Neuronal stem cell (in vitro differentiated cells): ENCODE results near the gene SDR39U1.
A peak's percentile ranks its signal among the peaks of the same experiment; 100 is the strongest.

Experiments
- DNase-seq: peaks from one replicate; pipeline ENCODE4 v3.0.0-alpha.2; 2013; ENCODE audit warnings: low spot score
- H2AFZ ChIP-seq: one replicate; pipeline ENCODE4 v1.6.1; 2013; ENCODE audit warnings: mild to moderate bottlenecking, low read length, inconsistent platforms
- H2AK5ac ChIP-seq: 2 replicates; pipeline ENCODE4 v1.6.1; 2013; ENCODE audit warnings: low read depth, mild to moderate bottlenecking, inconsistent platforms, low read length, moderate library complexity, mixed read lengths
- H2BK120ac ChIP-seq: 2 replicates; pipeline ENCODE4 v1.6.1; 2013; ENCODE audit warnings: low read depth, mild to moderate bottlenecking, inconsistent platforms, low read length, moderate library complexity, mixed read lengths
- H2BK12ac ChIP-seq: one replicate; pipeline ENCODE4 v1.6.1; 2013; ENCODE audit warnings: low read length, inconsistent platforms
- H2BK15ac ChIP-seq: 2 replicates; pipeline ENCODE4 v1.6.1; 2013; ENCODE audit warnings: mild to moderate bottlenecking, low read length, inconsistent platforms, mixed read lengths
- H2BK5ac ChIP-seq: one replicate; pipeline ENCODE4 v1.6.1; 2013; ENCODE audit warnings: inconsistent platforms, mild to moderate bottlenecking, low read length, moderate library complexity
- H3K14ac ChIP-seq: one replicate; pipeline ENCODE4 v1.6.1; 2013; ENCODE audit warnings: low read length, inconsistent platforms
- H3K18ac ChIP-seq: 2 replicates; pipeline ENCODE4 v1.6.1; 2013; ENCODE audit warnings: low read length, inconsistent platforms
- H3K23ac ChIP-seq: 2 replicates; pipeline ENCODE4 v1.6.1; 2013; ENCODE audit warnings: low read depth, mild to moderate bottlenecking, mixed read lengths, low read length, inconsistent platforms; ENCODE audit not compliant: poor library complexity
- H3K27ac ChIP-seq: replicated peaks from 3 replicates; pipeline ENCODE4 v1.5.1; 2013; ENCODE audit warnings: low read length, inconsistent platforms
- H3K27me3 ChIP-seq, 3 experiments: 2 replicates each; pipeline ENCODE4 v1.6.1; 2013; ENCODE audit warnings: low read length in 3 of 3, mild to moderate bottlenecking in 2 of 3, inconsistent platforms in 1 of 3, low read depth in 1 of 3, mixed read lengths in 1 of 3, moderate library complexity in 1 of 3; ENCODE audit not compliant: control insufficient read depth in 3 of 3, insufficient read depth in 3 of 3
- H3K36me3 ChIP-seq, 2 donors: replicated peaks in 1 of 2; 2 replicates each; pipeline ENCODE4 v1.6.1; 2013; ENCODE audit warnings: low read length in 2 of 2; ENCODE audit not compliant: control insufficient read depth in 2 of 2, insufficient read depth in 2 of 2
- H3K4ac ChIP-seq: 2 replicates; pipeline ENCODE4 v1.6.1; 2013; ENCODE audit warnings: inconsistent platforms, mild to moderate bottlenecking, low read length, moderate library complexity
- H3K4me1 ChIP-seq, 2 donors: 1 replicate in 1 of 2; 2 replicates in 1 of 2; pipeline ENCODE4 v1.6.1; 2013; ENCODE audit warnings: low read length in 2 of 2, low read depth in 1 of 2; ENCODE audit not compliant: control insufficient read depth in 2 of 2, insufficient read depth in 1 of 2
- H3K4me2 ChIP-seq: one replicate; pipeline ENCODE4 v1.6.1; 2013; ENCODE audit warnings: mild to moderate bottlenecking, low read length, inconsistent platforms; ENCODE audit not compliant: insufficient read depth, poor library complexity, severe bottlenecking
- H3K4me3 ChIP-seq, 2 donors: 2 replicates each; pipeline ENCODE4 v1.5.1; 2013; ENCODE audit warnings: low read length in 2 of 2, mild to moderate bottlenecking in 2 of 2, inconsistent platforms in 1 of 2, moderate library complexity in 1 of 2
- H3K79me1 ChIP-seq: one replicate; pipeline ENCODE4 v1.6.1; 2013; ENCODE audit warnings: low read depth, mild to moderate bottlenecking, inconsistent platforms, low read length, moderate library complexity
- H3K9ac ChIP-seq: one replicate; pipeline ENCODE4 v1.6.1; 2013; ENCODE audit warnings: mild to moderate bottlenecking, low read depth, low read length, inconsistent platforms; ENCODE audit not compliant: poor library complexity
- H3K9me3 ChIP-seq, 2 donors: replicated peaks in 1 of 2; 2 replicates each; pipeline versions ENCODE3 to v1.6.1; 2013; ENCODE audit warnings: low read length in 2 of 2, mild to moderate bottlenecking in 2 of 2, inconsistent platforms in 1 of 2, low read depth in 1 of 2, mixed read lengths in 1 of 2, moderate library complexity in 1 of 2; ENCODE audit not compliant: control insufficient read depth in 2 of 2, insufficient read depth in 1 of 2
- H4K8ac ChIP-seq: one replicate; pipeline ENCODE4 v1.6.1; 2013; ENCODE audit warnings: low read depth, mild to moderate bottlenecking, inconsistent platforms, low read length, moderate library complexity
- H4K91ac ChIP-seq: one replicate; pipeline ENCODE4 v1.6.1; 2013; ENCODE audit warnings: low read length, low read depth, mild to moderate bottlenecking, inconsistent platforms; ENCODE audit not compliant: poor library complexity
- WGBS, 2 donors: extraction: QIAGEN DNeasy Blood & Tissue Kit; methylation state at CpG; one replicate each; pipeline ENCODE4 v1.1.7; 2013; ENCODE audit warnings: missing lambda C conversion rate in 2 of 2, mixed read lengths in 1 of 2; ENCODE audit not compliant: insufficient read length in 2 of 2, insufficient replicate concordance in 1 of 2; ENCODE audit errors: extremely low coverage in 2 of 2; 5-methylcytosine and 5-hydroxymethylcytosine counted together

Gene SDR39U1

DNA sequence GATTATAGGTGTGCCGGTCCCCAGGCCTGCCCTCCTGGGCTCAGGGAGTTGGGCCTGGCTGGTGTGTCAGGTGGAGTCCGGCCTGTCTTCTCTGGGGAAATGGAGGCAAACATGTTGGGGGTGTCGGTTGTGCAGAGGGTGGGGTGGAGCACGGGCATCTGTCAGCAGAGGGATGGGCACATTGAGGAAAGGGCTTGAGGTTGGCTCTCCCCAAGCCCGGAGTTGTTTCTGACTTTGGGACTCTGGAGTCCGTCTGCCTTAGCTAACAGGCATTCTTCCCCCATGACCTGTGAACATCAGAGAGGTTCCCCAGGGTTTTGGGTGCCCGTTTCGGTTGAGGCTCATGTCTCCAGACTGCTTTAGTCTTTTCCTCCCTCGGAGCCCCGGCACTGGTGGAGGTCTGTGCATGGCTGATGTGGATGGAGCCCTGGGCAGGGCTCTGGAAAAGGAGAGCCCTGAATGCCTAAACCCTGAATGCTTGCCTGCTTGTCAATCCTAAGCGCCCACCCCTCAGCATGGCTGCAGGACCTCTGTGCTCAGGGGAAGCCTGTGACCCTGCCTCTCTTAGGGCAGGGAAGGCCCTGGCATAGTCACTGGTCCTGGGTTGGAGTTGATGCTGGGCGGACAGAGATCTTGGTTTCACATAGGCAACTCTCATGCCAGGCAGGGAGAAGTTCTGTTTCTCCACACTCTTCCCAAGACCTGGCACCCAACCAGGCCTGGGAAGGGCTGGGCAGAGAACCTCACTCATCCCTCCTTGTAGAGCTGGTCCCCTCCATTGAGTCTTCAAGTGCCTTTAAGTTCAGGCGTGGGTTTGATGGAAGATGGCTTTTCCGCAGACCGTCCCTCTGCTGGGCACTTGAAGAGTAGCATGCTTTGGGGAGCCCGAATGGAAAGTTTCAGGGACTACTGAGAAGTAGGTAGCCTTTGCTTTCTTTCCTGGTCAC is 30.9 kb downstream of the SDR39U1 start:
- H3K79me1 ChIP-seq: peaks cover 1% of the 10 kb centered on the region
- peak overlapping the region; percentile 16 for H2BK12ac ChIP-seq
- no peak overlapping the region for H3K4ac ChIP-seq
- H2AFZ ChIP-seq: no peak overlapping the region
- no CpG with 5 or more reads among the region's 16 CpGs for WGBS, 2 donors
- no peak overlapping the region for H3K23ac ChIP-seq
- H3K4me1 ChIP-seq: no peaks in the 10 kb centered on the region
- H3K18ac ChIP-seq: no peak overlapping the region
- H3K27me3 ChIP-seq: peaks cover 0 to 32% (median 0%) of the 10 kb centered on the region in 3 experiments
- H3K36me3 ChIP-seq: peaks cover 0 to 23% of the 10 kb centered on the region in 2 donors
- H3K27ac ChIP-seq: no peak overlapping the region
- no peak overlapping the region for H2AK5ac ChIP-seq
- H3K4me2 ChIP-seq: no peak overlapping the region
- no peak overlapping the region for H2BK15ac ChIP-seq
- no peak overlapping the region for H2BK120ac ChIP-seq
- H4K91ac ChIP-seq: no peak overlapping the region
- peak; percentile 23 for DNase-seq
- no peak overlapping the region for H3K9ac ChIP-seq
- H2BK5ac ChIP-seq: no peak overlapping the region
- no peak overlapping the region for H4K8ac ChIP-seq
- no peak overlapping the region for H3K4me3 ChIP-seq
- H3K9me3 ChIP-seq: no peaks in the 10 kb centered on the region
- H3K14ac ChIP-seq: no peak overlapping the region

DNA sequence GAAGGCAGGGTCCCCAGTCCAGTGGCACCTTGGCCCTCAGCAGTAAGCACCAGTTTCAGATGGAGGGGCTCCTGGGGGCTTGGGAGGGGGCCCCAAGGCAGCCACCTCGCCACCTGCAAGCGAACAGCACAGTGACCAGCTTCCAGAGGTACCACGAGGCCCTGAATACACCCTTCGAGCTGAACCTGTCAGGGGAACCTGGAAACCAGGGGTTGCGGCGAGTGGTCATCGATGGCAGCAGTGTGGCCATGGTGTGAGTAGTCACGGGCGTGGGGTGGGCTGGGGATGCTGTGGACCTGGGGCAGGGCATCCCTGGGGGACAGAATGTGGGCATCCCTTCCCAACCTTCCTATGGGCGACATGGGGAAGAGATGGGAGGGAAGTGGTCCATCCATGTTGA is 32.6 kb downstream of the SDR39U1 start:
- Histone ChIP-seq H2BK5ac (no peak overlapping the region), H3K4me2 (no peak overlapping the region), H3K27me3 (peaks cover 0 to 30% (median 0%) of the 10 kb centered on the region in 3 experiments), H3K27ac (no peak overlapping the region), H3K36me3 (peaks cover 0 to 23% of the 10 kb centered on the region in 2 donors), H3K4me1 (no peaks in the 10 kb centered on the region), H4K8ac (peak overlapping the region; percentile 74), H2BK12ac (no peak overlapping the region), H2AFZ (no peak overlapping the region), H3K79me1 (peaks cover 1% of the 10 kb centered on the region), H3K18ac (no peak overlapping the region), H4K91ac (no peak overlapping the region), H3K9me3 (no peaks in the 10 kb centered on the region), H2BK120ac (no peak overlapping the region), H2AK5ac (no peak overlapping the region), H3K4me3 (no peak overlapping the region), H3K4ac (no peak overlapping the region), H2BK15ac (no peak overlapping the region), H3K23ac (peak overlapping the region; percentile 62), H3K9ac (no peak overlapping the region), H3K14ac (no peak overlapping the region)
- WGBS, 2 donors: no CpG with 5 or more reads among the region's 10 CpGs
- no peak for DNase-seq

GRCh38 chr14:24409192-24409591 is 33.4 kb downstream of the SDR39U1 start:
- no peak overlapping the region for H2BK15ac ChIP-seq
- peaks cover 1% of the 10 kb centered on the region for H3K79me1 ChIP-seq
- H3K23ac ChIP-seq: no peak overlapping the region
- no peak overlapping the region for H2BK12ac ChIP-seq
- no peak overlapping the region for H2BK5ac ChIP-seq
- peaks cover 0 to 22% of the 10 kb centered on the region in 2 donors for H3K36me3 ChIP-seq
- no peak overlapping the region for H3K9ac ChIP-seq
- no peak overlapping the region for H3K18ac ChIP-seq
- no peak overlapping the region for H4K8ac ChIP-seq
- H2BK120ac ChIP-seq: no peak overlapping the region
- DNase-seq: no peak
- no peak overlapping the region for H3K4me2 ChIP-seq
- H3K4ac ChIP-seq: no peak overlapping the region
- H3K27me3 ChIP-seq: peaks cover 0 to 27% (median 0%) of the 10 kb centered on the region in 3 experiments
- H3K4me1 ChIP-seq: peaks cover 0 to 2% of the 10 kb centered on the region in 2 donors
- no peak overlapping the region for H3K27ac ChIP-seq
- H4K91ac ChIP-seq: no peak overlapping the region
- WGBS, 2 donors: no CpG with 5 or more reads among the region's 6 CpGs
- H3K4me3 ChIP-seq: no peak overlapping the region
- no peaks in the 10 kb centered on the region for H3K9me3 ChIP-seq
- H3K14ac ChIP-seq: no peak overlapping the region
- H2AK5ac ChIP-seq: no peak overlapping the region
- no peak overlapping the region for H2AFZ ChIP-seq

- H4K91ac ChIP-seq: no peak overlapping the region
- H3K9ac ChIP-seq: no peak overlapping the region
- no peak overlapping the region for H3K14ac ChIP-seq
- peaks cover 0 to 3% of the 10 kb centered on the region in 2 donors for H3K4me1 ChIP-seq
- H3K4me2 ChIP-seq: no peak overlapping the region
- H2BK12ac ChIP-seq: no peak overlapping the region
- no peaks in the 10 kb centered on the region for H3K9me3 ChIP-seq
- no peak overlapping the region for H3K18ac ChIP-seq
- DNase-seq: no peak
- no peak overlapping the region for H4K8ac ChIP-seq
- H3K27ac ChIP-seq: no peak overlapping the region
- peaks cover 0 to 22% of the 10 kb centered on the region in 2 donors for H3K36me3 ChIP-seq
- WGBS, 2 donors: no CpG with 5 or more reads among the region's 3 CpGs
- H2BK120ac ChIP-seq: no peak overlapping the region
- H3K23ac ChIP-seq: no peak overlapping the region
- no peak overlapping the region for H2AFZ ChIP-seq
- peaks cover 0 to 27% (median 0%) of the 10 kb centered on the region in 3 experiments for H3K27me3 ChIP-seq
- no peak overlapping the region for H3K4ac ChIP-seq
- H2AK5ac ChIP-seq: no peak overlapping the region
- H2BK5ac ChIP-seq: no peak overlapping the region
- H3K79me1 ChIP-seq: peaks cover 1% of the 10 kb centered on the region
- H3K4me3 ChIP-seq: no peak overlapping the region
- no peak overlapping the region for H2BK15ac ChIP-seq
Observed at GRCh38 chr14:24408764-24409163, 33.8 kb downstream of the SDR39U1 start.
